Stimulated activated CD8-positive, alpha-beta memory T cell treated with anti-CD3 and anti-CD28 coated beads, Interleukin-7, amount 100 ng/mL, for 24 hours (primary cell): ENCODE results near the gene SOBP.
"Not testable (repeated sequence)": the region's sequence is repeated elsewhere in the genome, so short reads cannot be mapped to it uniquely, and the experiment has no call there.

Experiments
- DNase-seq: peaks from one replicate; pipeline ENCODE4 v3.0.0-alpha.2; 2020; ENCODE audit warnings: low read depth

The SOBP gene

DNA sequence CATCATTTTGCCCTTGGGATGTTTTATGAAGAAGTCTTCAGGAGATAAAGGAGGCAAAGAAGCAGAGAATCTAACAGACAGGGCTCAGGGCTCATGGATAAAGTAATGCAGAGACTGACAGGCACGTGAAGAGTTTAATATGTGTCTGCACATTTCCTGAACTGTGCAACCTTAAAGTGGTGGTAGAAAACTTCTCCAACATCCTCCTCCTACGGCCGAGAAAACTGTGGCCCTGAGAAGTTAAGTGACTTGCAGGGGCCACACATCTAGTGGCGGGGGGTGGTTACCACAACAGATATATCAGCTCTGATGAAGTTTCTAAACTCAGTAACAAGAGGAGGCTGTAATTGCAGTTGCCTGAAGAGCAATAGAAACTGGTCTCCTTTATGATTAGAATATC lies 61.0 kb downstream of the SOBP start:
- no peak for DNase-seq

DNA sequence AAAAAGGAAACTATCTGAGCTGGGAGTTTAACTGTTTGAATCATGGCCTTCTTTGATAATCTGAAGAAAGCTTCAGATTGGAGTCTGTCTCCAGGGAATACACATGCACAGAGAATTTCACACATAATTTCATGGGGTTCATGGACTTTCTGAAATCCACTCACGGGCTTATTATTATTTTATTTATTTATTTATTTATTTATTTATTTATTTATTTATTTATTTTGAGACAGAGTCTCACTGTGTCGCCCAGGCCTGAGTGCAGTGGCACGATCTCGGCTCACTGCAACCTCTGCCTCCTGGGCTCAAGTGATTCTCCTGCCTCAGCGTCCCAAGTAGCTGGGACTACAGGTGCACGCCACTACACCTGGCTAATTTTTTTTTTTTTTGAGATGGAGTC lies 63.2 kb downstream of the SOBP start:
- DNase-seq, result not testable (repeated sequence)

DNA sequence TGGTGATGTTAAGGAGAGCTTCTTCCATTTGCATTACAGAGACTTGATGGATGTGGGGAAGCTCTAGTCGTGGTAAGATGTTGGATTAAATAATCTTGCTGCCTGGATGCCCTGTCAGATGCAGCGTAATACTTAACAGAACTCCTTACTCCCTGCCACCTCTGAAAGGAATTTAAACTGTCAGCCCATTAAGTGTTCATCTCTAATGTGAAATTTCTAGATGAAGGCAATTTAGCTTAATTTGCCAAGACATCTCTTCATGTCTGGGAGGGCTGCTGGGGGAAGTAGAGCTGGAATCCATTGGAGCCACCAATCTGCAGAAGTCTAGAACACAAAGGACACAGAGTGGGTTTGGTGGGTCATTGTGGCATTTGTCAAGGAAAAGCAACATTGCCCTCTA lies 64.4 kb downstream of the SOBP start:
- no peak for DNase-seq

DNA sequence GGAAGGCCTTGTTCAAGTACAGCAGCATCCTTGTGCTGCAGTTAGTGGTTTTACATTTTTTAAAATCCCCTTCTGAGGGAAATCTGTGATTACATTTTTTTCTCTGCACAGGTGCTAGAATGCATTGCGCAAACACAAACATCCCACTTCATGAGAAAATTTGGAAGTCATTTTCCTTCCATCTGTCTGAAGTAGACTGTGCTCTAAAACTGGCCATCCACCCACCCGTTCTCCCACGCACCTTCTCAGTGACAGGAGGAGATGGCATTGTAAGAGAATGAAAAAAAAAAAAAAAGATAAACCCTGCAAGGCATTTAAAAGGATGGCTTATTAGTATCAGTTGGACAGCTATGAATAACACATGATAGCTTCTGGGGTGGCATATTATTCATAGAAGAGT lies 65.0 kb downstream of the SOBP start:
- DNase-seq, result no peak

DNA sequence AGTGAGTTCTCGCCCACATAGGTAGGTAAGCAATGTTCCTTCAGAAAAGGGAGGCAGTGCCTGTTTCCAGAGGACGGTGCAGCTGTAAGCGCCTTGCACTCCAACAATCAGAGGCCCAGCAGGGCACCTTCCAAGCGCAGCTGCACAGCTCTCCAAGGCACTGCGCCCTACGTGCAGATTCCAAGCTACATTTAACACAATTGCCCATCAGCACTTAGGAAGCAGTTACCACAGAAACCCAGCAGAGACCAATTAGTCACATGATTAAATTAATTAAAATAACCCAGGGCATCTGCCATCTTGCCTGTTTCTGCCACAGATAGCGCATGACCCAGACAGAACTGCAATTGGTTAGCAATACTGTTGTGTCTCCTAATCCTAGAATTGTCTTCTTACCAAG lies 65.5 kb downstream of the SOBP start:
- DNase-seq, result no peak

DNA sequence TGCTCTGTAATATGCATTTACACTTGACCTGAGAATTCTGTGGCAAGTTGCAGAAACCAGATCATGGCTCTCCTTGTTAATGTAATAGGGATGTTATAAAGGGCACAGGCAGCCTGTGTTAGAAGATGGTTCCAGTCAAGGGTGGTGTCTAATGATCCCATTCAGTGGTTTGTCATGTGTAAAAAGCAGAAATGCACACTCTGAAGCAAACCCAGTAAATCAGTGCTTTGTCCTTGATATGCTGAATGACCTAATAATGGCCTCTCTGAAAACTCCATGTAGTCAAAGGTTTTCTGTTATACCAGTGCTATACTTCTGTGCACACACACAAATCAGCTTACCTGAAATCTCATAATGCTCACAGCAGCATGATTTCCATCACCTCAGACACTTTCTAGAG lies 66.2 kb downstream of the SOBP start:
- no peak for DNase-seq

DNA sequence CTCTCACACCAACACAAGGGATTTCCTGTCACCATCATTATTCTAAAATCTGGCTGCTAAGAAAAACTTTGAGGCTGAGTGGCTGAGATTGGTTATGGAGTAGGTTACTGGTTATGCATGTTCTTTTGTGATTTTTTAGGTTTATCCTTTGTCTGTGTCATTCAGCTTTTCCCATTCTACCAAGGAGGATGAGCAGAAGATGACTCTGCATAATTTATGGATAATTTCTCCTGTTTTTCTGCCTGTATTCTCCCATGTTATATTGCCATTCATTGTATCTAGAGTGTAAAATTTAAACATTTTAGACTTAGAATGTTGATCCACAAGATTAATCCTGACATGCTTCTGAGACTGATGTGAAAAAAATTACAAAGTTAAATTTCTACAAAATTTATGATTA lies 67.8 kb downstream of the SOBP start:
- DNase-seq, result no peak

DNA sequence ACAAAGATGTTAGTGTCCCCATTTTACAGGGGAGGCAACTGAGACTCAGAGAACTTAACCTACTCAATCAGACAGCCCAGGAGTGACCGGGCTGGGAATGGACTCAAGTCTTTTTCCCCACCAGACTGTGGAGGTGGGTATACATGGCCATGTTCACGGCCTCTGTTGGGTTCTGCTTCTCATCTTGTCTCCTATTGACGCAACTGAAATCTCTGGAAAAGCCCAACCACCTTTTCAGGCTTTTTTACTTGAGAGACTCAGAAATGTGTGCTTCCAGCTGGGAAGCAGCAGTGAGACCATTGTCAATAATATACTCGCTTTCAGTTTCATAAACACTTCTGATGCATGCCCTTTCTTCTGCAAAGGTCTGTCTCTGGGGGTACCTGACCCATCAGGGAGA lies 70.7 kb downstream of the SOBP start:
- no peak for DNase-seq

DNA sequence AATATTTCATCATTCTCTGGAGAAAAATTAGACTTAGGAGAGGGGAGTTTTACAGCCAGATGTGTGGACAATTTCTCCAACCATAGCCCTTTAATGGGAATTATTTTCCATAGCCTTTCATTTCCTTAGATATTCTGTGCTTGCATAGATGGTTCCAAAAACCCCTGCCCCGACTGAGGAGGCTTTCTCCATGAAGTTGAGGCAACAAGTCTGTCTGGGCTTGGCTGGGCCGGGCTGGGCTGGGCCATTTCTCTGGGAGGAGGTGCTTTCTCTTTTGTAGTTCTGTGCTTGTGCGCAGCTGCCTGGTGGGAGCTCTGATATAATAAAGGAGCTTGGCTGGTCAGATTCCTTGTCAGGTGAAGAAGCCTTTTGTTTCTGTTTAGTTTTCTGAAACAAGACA lies 71.4 kb downstream of the SOBP start:
- DNase-seq, result no peak

GRCh38 chr6:107563694-107564588 lies 74.0 kb downstream of the SOBP start:
- no peak for DNase-seq

GRCh38 chr6:107564589-107564951 lies 74.7 kb downstream of the SOBP start:
- no peak for DNase-seq

- no peak for DNase-seq
Measured at GRCh38 chr6:107565165-107565723, 75.3 kb downstream of the SOBP start.

GRCh38 chr6:107567643-107568042 lies 77.7 kb downstream of the SOBP start:
- no peak for DNase-seq

- no peak for DNase-seq
Measured at GRCh38 chr6:107569473-107569872, 79.6 kb downstream of the SOBP start.

DNA sequence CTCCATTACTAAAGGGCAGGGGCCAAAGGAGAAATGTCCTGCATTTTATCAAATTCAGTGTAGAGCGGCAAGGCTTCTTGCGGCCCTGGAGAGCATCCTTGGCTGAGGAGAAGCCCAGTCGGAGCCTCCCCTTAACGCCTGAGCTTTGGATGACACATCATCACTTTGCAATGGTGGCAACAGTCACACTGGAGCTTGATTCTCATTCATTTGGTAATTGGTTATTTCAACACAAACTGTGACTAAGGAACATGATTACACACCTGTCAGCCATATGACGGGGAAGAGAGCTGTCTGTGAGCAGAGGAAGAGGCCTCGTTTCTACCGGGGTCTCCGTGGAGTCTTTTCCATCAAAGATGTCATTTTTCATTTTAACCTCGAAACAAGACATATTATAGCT lies 81.4 kb downstream of the SOBP start:
- no peak for DNase-seq

GRCh38 chr6:107572886-107573285 lies 83.0 kb downstream of the SOBP start:
- DNase-seq, result no peak

DNA sequence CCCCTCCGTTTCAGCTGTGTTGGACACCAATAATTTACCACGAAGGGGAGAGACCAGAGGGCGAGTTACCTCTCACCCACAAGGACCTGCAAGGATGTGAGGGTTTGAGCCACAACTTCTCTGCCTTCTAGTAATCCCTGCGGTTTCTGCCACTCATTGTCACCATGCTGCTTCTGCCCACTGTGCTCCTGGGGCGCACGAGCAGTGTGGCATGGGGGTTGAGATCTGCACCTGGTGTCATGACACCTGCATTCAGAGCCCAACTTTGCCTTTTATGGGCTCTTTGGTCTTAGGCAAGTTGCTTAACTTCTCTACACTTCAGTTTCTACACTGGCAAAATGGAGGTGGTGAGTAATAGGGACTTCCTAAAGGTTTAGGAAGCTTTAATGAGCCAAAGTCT lies 84.9 kb downstream of the SOBP start:
- no peak for DNase-seq

- no peak for DNase-seq
Measured at GRCh38 chr6:107576852-107577251, 86.9 kb downstream of the SOBP start.

GRCh38 chr6:107578642-107579341 lies 88.9 kb downstream of the SOBP start:
- no peak for DNase-seq

DNA sequence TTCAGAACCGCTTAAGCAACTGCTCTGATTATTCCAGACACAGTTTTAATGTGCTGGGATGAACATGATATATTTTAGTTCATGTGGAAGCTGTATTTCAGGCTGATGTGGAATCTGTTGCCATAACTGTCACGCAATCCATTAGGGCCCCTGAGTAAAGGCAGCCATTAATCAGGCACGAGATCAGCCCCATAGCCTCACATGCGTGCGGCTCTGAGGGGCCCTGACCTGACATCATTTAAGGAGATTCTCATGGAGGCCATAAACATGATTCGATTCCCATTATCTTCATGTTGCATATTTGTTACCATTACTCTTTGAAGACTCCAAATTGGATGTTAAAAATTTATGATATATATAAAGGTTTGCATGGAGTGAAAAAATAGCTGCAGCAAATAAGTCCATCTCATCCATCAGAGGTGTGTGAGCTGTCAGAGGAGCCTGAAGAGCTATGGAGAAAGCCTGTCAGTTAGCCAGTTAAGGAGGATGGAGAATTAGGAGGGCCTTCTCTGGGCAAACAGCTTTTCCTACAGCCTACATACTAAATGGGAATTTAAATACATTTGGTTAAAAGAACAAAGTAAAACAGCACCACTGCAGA lies 89.6 kb downstream of the SOBP start:
- DNase-seq, result no peak

GRCh38 chr6:107582086-107582485 lies 92.2 kb downstream of the SOBP start:
- no peak for DNase-seq

GRCh38 chr6:107584726-107585125 lies 94.8 kb downstream of the SOBP start:
- DNase-seq, result no peak
